Measurements from ENCODE around the gene PHLDB1. TPM values are rescaled to one million over a fixed set of nuclear protein-coding genes. Genes with fewer than 3 reads are reported as not detected.

PHLDB1 gene
- polyA plus RNA-seq, 2 of the 4 experiments (the other 2 are of a cell fraction) = 5.9 to 20.0 TPM

- FAIRE-seq = no peak
- Histone ChIP-seq H3K4me2 (no peak overlapping the region), H3K27ac (peak overlapping the region in 1 of 2 experiments; percentile 71; a peak in 3 of 6 replicates), H3K9me3 (no peaks in the 10 kb centered on the region), H3K4me1 (peaks cover 61% of the 10 kb centered on the region), H3K4me3 (no peak overlapping the region)
- ATAC-seq = no peak
- no peak for DNase-seq (ENCODE audit: low read depth in 1 of 2, low spot score in 1 of 2)
- CTCF ChIA-PET = interaction anchor here (0.6 kb wide), 1 partner anchor 30 kb away, joined by 4 read pairs; no protein-coding TSS in a partner anchor
- 100% methylated on average over 1 of the region's 5 CpGs for WGBS (ENCODE audit: missing lambda C conversion rate)
- TF ChIP-seq SMC3 (IDR thresholded peaks at IDR 0.05) = no peak
- POLR2A ChIA-PET = no interaction called here
These were observed 8.6 kb downstream of the PHLDB1 start for GRCh38 chr11:118615976-118616371.

GRCh38 chr11:118618115-118618990 is 10.9 kb downstream of the PHLDB1 start:
- DNase-seq (ENCODE audit: low read depth in 1 of 2, low spot score in 1 of 2) = no peak
- no peak for ATAC-seq
- CTCF ChIA-PET = interaction anchor here (0.9 to 20.3 kb wide), 4 partner anchors 12 to 71 kb away, joined by 3 to 224 read pairs (median 6); partner anchors contain the start of gene PHLDB1
- POLR2A ChIA-PET = interaction anchor here (1.5 kb wide), 1 partner anchor 10 kb away, joined by 6 read pairs; no protein-coding TSS in a partner anchor
- TF ChIP-seq TP53 (CRISPR knock-in tag; IDR thresholded peaks at IDR 0.05) (no peak), MAFK (IDR thresholded peaks at IDR 0.05; ENCODE audit: partially characterized antibody) (no peak), HOXB13 (CRISPR knock-in tag; IDR thresholded peaks at IDR 0.05; ENCODE audit: low read depth) (no peak), FOSB (CRISPR knock-in tag; IDR thresholded peaks at IDR 0.05) (no peak), RCOR1 (IDR thresholded peaks at IDR 0.05; ENCODE audit: low read depth, low read length) (no peak), HOXB5 (CRISPR knock-in tag; IDR thresholded peaks at IDR 0.05) (no peak), ZC3H11A (IDR thresholded peaks at IDR 0.05) (no peak), RNF2 (IDR thresholded peaks at IDR 0.05; ENCODE audit: borderline replicate concordance, low read depth) (no peak), NFE2L2 (conservative IDR thresholded peaks at IDR 0.05; ENCODE audit: low read length) (no peak), ELK1 (IDR thresholded peaks at IDR 0.05; ENCODE audit: low read depth, low read length) (no peak), CTCF (IDR thresholded peaks at IDR 0.05) (no peak), POLR2AphosphoS2 (conservative IDR thresholded peaks at IDR 0.05; ENCODE audit: low read length) (no peak), ZSCAN20 (CRISPR knock-in tag; IDR thresholded peaks at IDR 0.05) (no peak), JUN (IDR thresholded peaks at IDR 0.05) (no peak), JUNB (IDR thresholded peaks at IDR 0.05) (no peak), HOXA7 (CRISPR knock-in tag; IDR thresholded peaks at IDR 0.05) (no peak), REST (IDR thresholded peaks at IDR 0.05) (no peak)
- Histone ChIP-seq H3K4me2 (peak overlapping the region; percentile 30; the same call in 2 of the 3 replicates), H3K9me3 (no peaks in the 10 kb centered on the region), H3K4me3 (no peak overlapping the region), H3K4me1 (peaks cover 73% of the 10 kb centered on the region), H3K27ac (peak overlapping the region; percentile 76 to 92; a peak in 5 of 6 replicates)
- FAIRE-seq = no peak
- WGBS (ENCODE audit: missing lambda C conversion rate) = 80% methylated on average over 9 of the region's 11 CpGs
